Activated CD8-positive, alpha-beta T cell treated with anti-CD3 and anti-CD28 coated beads for 36 hours (primary cell): ENCODE measurements around the gene LSP1. TPM values are rescaled to one million over a fixed set of nuclear protein-coding genes. Genes with fewer than 3 reads are reported as not detected.

Experiments
- ATAC-seq: fragments of 200-7000 bp; cut with Tn5 transposase; one replicate; pipeline ENCODE4 v1.10.0; 2021; ENCODE audit warnings: mild to moderate bottlenecking, moderate library complexity
- CTCF ChIA-PET: fragments of 350-600 bp; sonication (Branson Sonifier 250); formaldehyde crosslinking; loops from one replicate; lab custom pipeline; 2021; ENCODE audit warnings: antibody characterized with exemption; lab: Charles Lee
- POLR2A ChIA-PET: fragments of 350-600 bp; sonication (Branson Sonifier 250); formaldehyde crosslinking; loops from one replicate; lab custom pipeline; 2021; ENCODE audit warnings: antibody characterized with exemption; lab: Charles Lee
- DNase-seq: peaks from one replicate; pipeline ENCODE4 v3.0.0-alpha.2; 2020
- H3K27ac Mint-ChIP-seq: one replicate; pipeline ENCODE4 v1.8.0; 2021; ENCODE audit warnings: mild to moderate bottlenecking, mixed read lengths
- H3K27me3 Mint-ChIP-seq: one replicate; pipeline ENCODE4 v1.8.0; 2021; ENCODE audit warnings: mixed read lengths
- H3K36me3 Mint-ChIP-seq: one replicate; pipeline ENCODE4 v1.8.0; 2021; ENCODE audit warnings: low read depth, mixed read lengths
- H3K4me1 Mint-ChIP-seq: one replicate; pipeline ENCODE4 v1.8.0; 2021; ENCODE audit warnings: low read depth, mixed read lengths
- H3K4me3 Mint-ChIP-seq: one replicate; pipeline ENCODE4 v1.8.0; 2021; ENCODE audit warnings: mild to moderate bottlenecking, moderate library complexity, mixed read lengths
- H3K9me3 Mint-ChIP-seq: one replicate; pipeline ENCODE4 v1.8.0; 2021; ENCODE audit warnings: mixed read lengths
- intact Hi-C: fragments of 100-400 bp; cut with micrococcal nuclease; formaldehyde crosslinking; loops from one replicate; pipeline ENCODE4 v1.10.0; 2022
- total RNA-seq, 2 experiments: library from RNA; stranded (reverse); gene quantifications; one replicate each; pipeline ENCODE4 v1.2.3, GENCODE V29; 2021
- TF ChIP-seq, protein P1 (sequence below): fragments of 200-600 bp; IDR thresholded peaks from one replicate; pipeline ENCODE4 v1.8.0; 2022; ENCODE audit warnings: antibody characterized with exemption, mild to moderate bottlenecking

LSP1 gene
- total RNA-seq, 2 experiments from 2014 or later: 247 to 251 TPM

DNA sequence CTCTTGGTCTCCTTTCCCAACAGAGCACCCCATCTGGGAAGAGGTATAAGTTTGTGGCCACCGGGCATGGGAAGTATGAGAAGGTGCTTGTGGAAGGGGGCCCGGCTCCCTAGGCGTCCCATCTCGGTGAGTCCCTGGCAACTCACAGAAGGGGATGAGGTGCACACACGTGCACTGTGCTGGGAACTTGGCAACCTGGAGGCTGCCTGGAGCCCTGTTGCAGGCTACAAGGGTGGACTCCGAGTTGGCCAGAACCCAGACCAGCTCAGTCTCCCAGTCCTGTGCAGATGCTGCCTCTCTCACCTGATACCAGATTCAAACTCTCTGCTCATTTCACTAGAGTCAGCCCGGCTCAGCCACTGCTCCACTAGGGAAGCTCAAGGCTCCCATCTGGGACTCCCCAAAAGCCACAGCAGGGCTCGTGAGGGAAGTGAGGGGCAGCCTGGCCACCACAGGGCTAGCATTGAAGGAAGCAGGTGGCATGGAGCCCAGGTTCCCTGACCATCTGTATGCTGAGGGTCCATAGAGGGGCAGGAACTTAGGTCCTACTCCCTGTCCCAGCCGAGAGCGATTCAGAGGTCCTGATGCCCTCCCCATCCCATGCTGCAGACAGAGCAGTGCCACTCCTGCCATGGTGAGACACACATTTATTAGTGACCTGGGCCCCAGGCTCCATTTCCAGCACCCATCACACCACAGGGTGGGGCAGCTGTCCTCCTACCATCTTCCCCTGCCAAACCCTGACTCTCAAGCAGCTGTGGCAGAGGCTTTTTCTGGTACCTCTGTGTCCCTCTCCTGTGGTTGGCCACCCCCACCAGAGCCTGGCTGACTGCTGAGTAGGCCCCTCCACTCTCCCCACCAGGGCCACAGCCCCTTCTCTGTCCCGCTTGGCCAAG, 34.8 kb downstream of the LSP1 start:
- no peak for DNase-seq
- peak overlapping the region; percentile 83 for H3K4me3 Mint-ChIP-seq
- no peak for ATAC-seq
- peaks cover 29% of the 10 kb centered on the region for H3K4me1 Mint-ChIP-seq
- H3K36me3 Mint-ChIP-seq: peaks cover 41% of the 10 kb centered on the region
- H3K27me3 Mint-ChIP-seq: no peaks in the 10 kb centered on the region
- intact Hi-C loops: loop anchor here (10.0 kb wide), 1 partner anchor 267 kb away; no protein-coding TSS in a partner anchor
- peak overlapping the region; percentile 86 for H3K27ac Mint-ChIP-seq
- TF ChIP-seq, protein P1, sequence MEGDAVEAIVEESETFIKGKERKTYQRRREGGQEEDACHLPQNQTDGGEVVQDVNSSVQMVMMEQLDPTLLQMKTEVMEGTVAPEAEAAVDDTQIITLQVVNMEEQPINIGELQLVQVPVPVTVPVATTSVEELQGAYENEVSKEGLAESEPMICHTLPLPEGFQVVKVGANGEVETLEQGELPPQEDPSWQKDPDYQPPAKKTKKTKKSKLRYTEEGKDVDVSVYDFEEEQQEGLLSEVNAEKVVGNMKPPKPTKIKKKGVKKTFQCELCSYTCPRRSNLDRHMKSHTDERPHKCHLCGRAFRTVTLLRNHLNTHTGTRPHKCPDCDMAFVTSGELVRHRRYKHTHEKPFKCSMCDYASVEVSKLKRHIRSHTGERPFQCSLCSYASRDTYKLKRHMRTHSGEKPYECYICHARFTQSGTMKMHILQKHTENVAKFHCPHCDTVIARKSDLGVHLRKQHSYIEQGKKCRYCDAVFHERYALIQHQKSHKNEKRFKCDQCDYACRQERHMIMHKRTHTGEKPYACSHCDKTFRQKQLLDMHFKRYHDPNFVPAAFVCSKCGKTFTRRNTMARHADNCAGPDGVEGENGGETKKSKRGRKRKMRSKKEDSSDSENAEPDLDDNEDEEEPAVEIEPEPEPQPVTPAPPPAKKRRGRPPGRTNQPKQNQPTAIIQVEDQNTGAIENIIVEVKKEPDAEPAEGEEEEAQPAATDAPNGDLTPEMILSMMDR: no peak
- CTCF ChIA-PET: interaction anchor here (1.2 to 1.4 kb wide), 3 partner anchors 49 to 263 kb away, joined by 3 read pairs; partner anchors contain the start of gene TNNI2
- POLR2A ChIA-PET: interaction anchor here (1.0 to 5.7 kb wide), 5 partner anchors 18 to 51 kb away, joined by 3 to 81 read pairs (median 6); partner anchors contain the start of genes LSP1 and TNNT3
- H3K9me3 Mint-ChIP-seq: peaks cover 3% of the 10 kb centered on the region

DNA sequence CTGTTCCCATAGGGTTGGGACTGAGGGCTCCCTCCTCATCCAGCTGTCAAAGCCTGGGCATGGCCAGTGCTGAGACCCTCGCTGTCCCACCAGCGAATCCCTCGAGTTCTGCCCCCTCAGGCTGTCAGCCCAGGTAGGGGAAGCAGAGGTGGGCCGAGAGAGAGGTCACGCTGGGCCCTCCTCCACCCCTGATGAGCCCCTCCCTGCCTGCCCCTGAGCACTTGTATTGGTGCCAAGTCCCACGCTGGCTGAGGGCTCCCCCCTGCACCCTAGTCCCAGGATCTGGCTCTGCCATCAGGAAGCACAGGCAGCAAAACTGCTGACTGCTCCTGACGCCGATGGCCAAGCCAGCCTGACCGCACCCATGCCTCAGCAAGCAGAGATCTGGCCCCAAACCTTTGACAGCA, 35.5 kb downstream of the LSP1 start:
- CTCF ChIA-PET: interaction anchor here (0.6 to 1.4 kb wide), 5 partner anchors 33 to 262 kb away, joined by 3 read pairs; partner anchors contain the start of gene TNNI2
- H3K27ac Mint-ChIP-seq: peak overlapping the region; percentile 86
- peaks cover 42% of the 10 kb centered on the region for H3K36me3 Mint-ChIP-seq
- DNase-seq: no peak
- TF ChIP-seq, protein P1: no peak
- intact Hi-C loops: loop anchor here (10.0 kb wide), 1 partner anchor 266 kb away; no protein-coding TSS in a partner anchor
- peak overlapping the region; percentile 83 for H3K4me3 Mint-ChIP-seq
- POLR2A ChIA-PET: interaction anchor here (1.1 to 5.7 kb wide), 5 partner anchors 23 to 60 kb away, joined by 3 to 81 read pairs (median 6); partner anchors contain the start of genes LSP1 and TNNT3
- ATAC-seq: no peak
- H3K9me3 Mint-ChIP-seq: peaks cover 3% of the 10 kb centered on the region
- H3K27me3 Mint-ChIP-seq: no peaks in the 10 kb centered on the region
- H3K4me1 Mint-ChIP-seq: peaks cover 32% of the 10 kb centered on the region

DNA sequence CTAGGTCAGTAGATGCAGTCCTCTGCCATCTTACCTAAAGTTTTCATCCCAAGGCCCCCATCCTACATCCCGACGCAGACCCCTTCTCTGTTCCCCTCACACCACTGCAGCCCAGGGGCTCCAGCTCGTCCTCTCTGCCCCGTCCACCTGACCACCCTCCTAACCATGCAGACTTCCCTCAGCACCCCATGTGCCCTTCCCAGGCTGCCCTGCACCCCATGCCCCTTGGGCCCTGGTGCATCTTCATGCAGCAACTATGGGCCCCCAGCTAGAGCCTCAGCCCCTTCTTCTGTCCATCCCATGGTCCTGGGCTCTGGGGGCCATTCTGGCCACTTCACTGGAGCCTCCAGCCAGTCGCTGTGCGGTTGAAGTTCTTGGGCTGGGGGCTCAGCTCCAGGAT, 35.9 kb downstream of the LSP1 start:
- ChIA-PET POLR2A (interaction anchor here (0.6 to 5.7 kb wide), 11 partner anchors 16 to 176 kb away, joined by 3 to 81 read pairs (median 3); partner anchors contain the start of genes LSP1, SYT8 and TNNT3), CTCF (interaction anchor here (0.6 to 1.4 kb wide), 6 partner anchors 11 to 261 kb away, joined by 3 to 4 read pairs (median 3); partner anchors contain the start of gene TNNI2)
- peak; percentile 1 for ATAC-seq
- Mint-ChIP-seq H3K4me1 (peaks cover 37% of the 10 kb centered on the region), H3K36me3 (peaks cover 42% of the 10 kb centered on the region), H3K9me3 (peaks cover 3% of the 10 kb centered on the region), H3K27ac (peak overlapping the region; percentile 86), H3K27me3 (no peaks in the 10 kb centered on the region), H3K4me3 (peak overlapping the region; percentile 83)
- TF ChIP-seq, protein P1: no peak
- DNase-seq: no peak
- intact Hi-C loops: loop anchor here (10.0 kb wide), 1 partner anchor 266 kb away; no protein-coding TSS in a partner anchor

DNA sequence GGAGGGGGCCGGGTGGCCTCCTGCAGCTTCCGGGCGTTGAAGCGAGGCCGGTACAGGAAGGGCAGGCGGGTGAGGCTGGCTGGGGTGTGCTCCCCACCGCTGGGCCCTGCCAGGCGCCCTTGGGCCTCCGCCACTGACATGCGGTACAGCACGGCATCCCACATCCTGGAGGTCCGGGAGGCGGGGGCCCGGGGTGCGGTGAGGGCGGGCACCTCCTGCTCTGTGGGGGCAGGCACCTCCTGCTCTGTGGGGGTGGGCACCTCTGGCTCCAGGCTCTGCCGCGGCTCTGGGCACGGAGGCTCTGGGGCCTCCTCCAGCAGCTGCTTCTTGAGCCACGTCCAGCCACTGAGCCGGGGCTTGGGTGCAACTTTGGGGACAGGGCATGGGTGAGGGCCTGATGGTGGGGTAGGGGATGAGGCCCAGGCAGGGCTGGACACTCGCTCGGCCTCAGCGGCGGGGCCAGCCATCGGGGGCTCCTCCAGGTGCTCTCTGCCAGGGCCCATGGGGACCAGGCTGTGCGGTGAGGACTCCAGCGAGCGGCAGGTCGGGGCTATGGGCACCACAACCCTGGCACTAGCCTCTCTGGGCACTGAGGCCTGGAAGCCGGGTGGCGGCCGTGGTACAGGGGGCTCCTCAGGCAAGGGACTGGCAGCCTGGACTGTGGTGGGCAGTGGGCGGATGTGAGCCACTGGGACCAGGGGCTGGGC, 36.5 kb downstream of the LSP1 start:
- peak overlapping the region; percentile 87 for H3K27ac Mint-ChIP-seq
- ChIA-PET POLR2A (interaction anchor here (0.6 to 5.7 kb wide), 16 partner anchors 13 to 177 kb away, joined by 3 to 81 read pairs (median 3); partner anchors contain the start of genes LSP1, SYT8 and TNNT3), CTCF (interaction anchor here (0.6 to 1.9 kb wide), 6 partner anchors 12 to 196 kb away, joined by 3 to 8 read pairs (median 4); partner anchors contain the start of gene TNNI2)
- peak; percentile 88 for DNase-seq
- H3K9me3 Mint-ChIP-seq: peaks cover 3% of the 10 kb centered on the region
- H3K4me1 Mint-ChIP-seq: peaks cover 37% of the 10 kb centered on the region
- intact Hi-C loops: loop anchor here (10.0 kb wide), 1 partner anchor 265 kb away; no protein-coding TSS in a partner anchor
- peak; percentile 81 for ATAC-seq
- no peaks in the 10 kb centered on the region for H3K27me3 Mint-ChIP-seq
- TF ChIP-seq, protein P1: no peak
- peaks cover 42% of the 10 kb centered on the region for H3K36me3 Mint-ChIP-seq
- H3K4me3 Mint-ChIP-seq: peak overlapping the region; percentile 83
